OCI-LY1 (cell line): Measurements from ENCODE around the gene DGKQ.

ENCODE experiments used
- EZH2 ChIP-seq: fragments of 200-600 bp; sonication (generic), shearing (Covaris generic); IDR thresholded peaks from 2 replicates; pipeline ENCODE4 v1.8.0; 2017; ENCODE audit warnings: borderline replicate concordance, mixed run types, mild to moderate bottlenecking, antibody characterized with exemption, low read length, moderate library complexity, mixed read lengths
- TF ChIP-seq, protein P1 (sequence below): fragments of 200-600 bp; sonication (generic), shearing (Covaris generic); IDR thresholded peaks from 2 replicates; pipeline ENCODE4 v1.5.1; 2017; ENCODE audit warnings: mild to moderate bottlenecking, antibody characterized with exemption, low read length, moderate library complexity, mixed read lengths

DNA sequence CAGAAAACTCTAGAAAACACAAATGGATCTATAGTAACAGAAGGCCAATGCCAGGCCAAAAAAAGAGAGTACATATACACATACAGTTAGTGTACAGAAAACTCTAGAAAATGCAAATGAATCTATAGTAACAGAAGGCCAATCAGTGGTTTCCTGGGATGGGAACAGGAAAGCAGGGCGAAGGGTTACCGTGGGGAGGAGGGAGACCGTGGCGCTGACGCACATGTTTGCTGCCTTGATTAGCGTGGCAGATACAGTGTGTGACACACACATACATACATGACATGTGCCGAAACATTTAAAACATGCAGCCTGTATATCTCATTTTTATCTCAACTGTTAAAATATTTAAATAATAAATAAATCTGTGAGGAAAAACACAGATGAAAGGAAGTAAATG lies 55.9 kb downstream of the DGKQ start:
- TF ChIP-seq, protein P1, sequence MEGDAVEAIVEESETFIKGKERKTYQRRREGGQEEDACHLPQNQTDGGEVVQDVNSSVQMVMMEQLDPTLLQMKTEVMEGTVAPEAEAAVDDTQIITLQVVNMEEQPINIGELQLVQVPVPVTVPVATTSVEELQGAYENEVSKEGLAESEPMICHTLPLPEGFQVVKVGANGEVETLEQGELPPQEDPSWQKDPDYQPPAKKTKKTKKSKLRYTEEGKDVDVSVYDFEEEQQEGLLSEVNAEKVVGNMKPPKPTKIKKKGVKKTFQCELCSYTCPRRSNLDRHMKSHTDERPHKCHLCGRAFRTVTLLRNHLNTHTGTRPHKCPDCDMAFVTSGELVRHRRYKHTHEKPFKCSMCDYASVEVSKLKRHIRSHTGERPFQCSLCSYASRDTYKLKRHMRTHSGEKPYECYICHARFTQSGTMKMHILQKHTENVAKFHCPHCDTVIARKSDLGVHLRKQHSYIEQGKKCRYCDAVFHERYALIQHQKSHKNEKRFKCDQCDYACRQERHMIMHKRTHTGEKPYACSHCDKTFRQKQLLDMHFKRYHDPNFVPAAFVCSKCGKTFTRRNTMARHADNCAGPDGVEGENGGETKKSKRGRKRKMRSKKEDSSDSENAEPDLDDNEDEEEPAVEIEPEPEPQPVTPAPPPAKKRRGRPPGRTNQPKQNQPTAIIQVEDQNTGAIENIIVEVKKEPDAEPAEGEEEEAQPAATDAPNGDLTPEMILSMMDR = no peak
- TF ChIP-seq EZH2 = no peak
